Transverse colon (tissue), 4 donors: ENCODE measurements around the gene CUL2.

Experiments
- CTCF ChIP-seq, 5 experiments: fragments of 200-600 bp in 3 of 5; fragments of 450-650 bp in 2 of 5; sonication (generic) in 3 of 5; IDR thresholded peaks; 1 replicate in 2 of 5; 2 replicates in 3 of 5; pipeline ENCODE4 v1.5.1; 2016 to 2017; ENCODE audit warnings: antibody characterized with exemption in 5 of 5, inconsistent platforms in 3 of 5, mild to moderate bottlenecking in 2 of 5, moderate library complexity in 1 of 5
- EP300 ChIP-seq: sonication (generic); formaldehyde crosslinking; IDR thresholded peaks from one replicate; pipeline ENCODE4 v1.6.1; 2017; ENCODE audit warnings: antibody characterized with exemption, low read depth
- POLR2A ChIP-seq: fragments of 450-650 bp; IDR thresholded peaks from one replicate; pipeline ENCODE4 v1.6.1; 2016; ENCODE audit warnings: antibody characterized with exemption, mild to moderate bottlenecking, moderate library complexity
- POLR2AphosphoS5 ChIP-seq, 3 donors: sonication (generic); formaldehyde crosslinking; IDR thresholded peaks; one replicate each; pipeline ENCODE4 v1.6.1; 2016; ENCODE audit warnings: antibody characterized with exemption in 3 of 3

GRCh38 chr10:35063837-35064454 lies 26.2 kb downstream of the CUL2 start:
- TF ChIP-seq CTCF (IDR thresholded peaks at IDR 0.05) (no peak), POLR2AphosphoS5 (IDR thresholded peaks at IDR 0.05) (no peak), EP300 (no peak), POLR2A (no peak)
